Endothelial cell of umbilical vein (primary cell): ENCODE measurements around the gene HSF2BP. TPM values are rescaled to one million over a fixed set of nuclear protein-coding genes. Genes with fewer than 3 reads are reported as not detected.

ENCODE experiments used
- BruUV-seq: library from RNA; stranded (reverse); fragments of 400-500 nt; replicated peaks from 2 replicates; lab custom pipeline; 2021; lab: Mats Ljungman, UMichigan
- CTCF ChIA-PET: fragments of 300-600, 350-600 bp; sonication (Branson Sonifier 250); formaldehyde crosslinking; loops from one replicate; lab custom pipeline; 2021; ENCODE audit warnings: antibody characterized with exemption, inconsistent platforms; lab: Charles Lee
- POLR2A ChIA-PET: fragments of 300-600, 350-600 bp; sonication (Branson Sonifier 250); formaldehyde crosslinking; loops from one replicate; lab custom pipeline; 2021; ENCODE audit warnings: antibody characterized with exemption, inconsistent platforms; lab: Charles Lee
- DNase-seq: peaks from one replicate; pipeline ENCODE4 v3.0.0-alpha.2; 2011; ENCODE audit warnings: low read depth, low spot score
- FAIRE-seq: peaks from 2 replicates; lab custom pipeline; 2011; peaks lifted over from hg19 to GRCh38; lab: Jason Lieb, UNC
- H2AFZ ChIP-seq: 2 replicates; pipeline ENCODE4 v1.6.0; 2012; ENCODE audit warnings: low read depth, low read length, control low read depth, inconsistent platforms
- H3K27ac ChIP-seq: 2 replicates; pipeline ENCODE4 v1.5.1; 2011; ENCODE audit warnings: low read depth, mild to moderate bottlenecking, control low read depth, low read length, moderate library complexity; ENCODE audit not compliant: insufficient read depth
- H3K27me3 ChIP-seq, 2 experiments: 2 replicates each; pipeline versions ENCODE4 v1.6.0 to v1.6.1; 2011; ENCODE audit warnings: low read length in 2 of 2, mixed read lengths in 1 of 2; ENCODE audit not compliant: control insufficient read depth in 2 of 2, insufficient read depth in 2 of 2
- H3K36me3 ChIP-seq, 2 experiments: 2 replicates in 1 of 2; 3 replicates in 1 of 2; pipeline ENCODE4 v1.5.1; 2011; ENCODE audit warnings: low read length in 2 of 2, mild to moderate bottlenecking in 1 of 2, moderate library complexity in 1 of 2; ENCODE audit not compliant: control insufficient read depth in 2 of 2, insufficient read depth in 2 of 2; ENCODE audit errors: extremely low read depth in 1 of 2
- H3K4me1 ChIP-seq: 3 replicates; pipeline ENCODE4 v1.5.1; 2011; ENCODE audit warnings: mild to moderate bottlenecking, low read length; ENCODE audit not compliant: control insufficient read depth, insufficient read depth; ENCODE audit errors: extremely low read depth
- H3K4me2 ChIP-seq: 2 replicates; pipeline ENCODE4 v1.6.1; 2011; ENCODE audit warnings: low read length, control low read depth, mixed read lengths; ENCODE audit not compliant: insufficient read depth
- H3K4me3 ChIP-seq, 3 experiments: fragments of 200-600 bp in 1 of 3; sonication (generic), shearing (Covaris generic) in 1 of 3; replicated peaks in 1 of 3; 2 replicates each; pipeline ENCODE4 v1.5.1; 2011 to 2016; ENCODE audit warnings: control low read depth in 3 of 3, low read length in 3 of 3, mild to moderate bottlenecking in 2 of 3, inconsistent platforms in 1 of 3, low read depth in 1 of 3, moderate library complexity in 1 of 3; ENCODE audit not compliant: insufficient read depth in 1 of 3
- H3K79me2 ChIP-seq: 2 replicates; pipeline ENCODE4 v1.6.0; 2012; ENCODE audit warnings: low read length, inconsistent platforms; ENCODE audit not compliant: control insufficient read depth, insufficient read depth
- H3K9ac ChIP-seq: replicated peaks from 2 replicates; pipeline ENCODE3; 2011; ENCODE audit warnings: low read length, control low read depth; ENCODE audit not compliant: insufficient read depth; ENCODE audit errors: extremely low read depth
- H3K9me1 ChIP-seq: replicated peaks from 3 replicates; pipeline ENCODE4 v1.6.0; 2011; ENCODE audit warnings: mild to moderate bottlenecking, low read length; ENCODE audit not compliant: control insufficient read depth, insufficient read depth; ENCODE audit errors: extremely low read depth
- H3K9me3 ChIP-seq: replicated peaks from 2 replicates; pipeline ENCODE4 v1.5.1; 2012; ENCODE audit warnings: low read length, inconsistent platforms; ENCODE audit not compliant: control insufficient read depth, insufficient read depth
- H4K20me1 ChIP-seq: replicated peaks from 2 replicates; pipeline ENCODE3; 2011; ENCODE audit warnings: mild to moderate bottlenecking, low read length; ENCODE audit not compliant: control insufficient read depth, insufficient read depth; ENCODE audit errors: extremely low read depth
- EZH2 ChIP-seq: IDR thresholded peaks from 2 replicates; pipeline ENCODE4 v1.6.1; 2012; ENCODE audit warnings: borderline replicate concordance, low read depth, mild to moderate bottlenecking, moderate library complexity, low read length, inconsistent platforms; ENCODE audit not compliant: severe bottlenecking
- FOS ChIP-seq: IDR thresholded peaks from 2 replicates; pipeline ENCODE4 v1.6.1; 2011; ENCODE audit warnings: mild to moderate bottlenecking, low read length, moderate library complexity, borderline replicate concordance; ENCODE audit not compliant: insufficient read depth
- GATA2 ChIP-seq: IDR thresholded peaks from 2 replicates; pipeline ENCODE4 v1.7.0; 2011; ENCODE audit warnings: low read depth, mild to moderate bottlenecking, moderate library complexity, mixed read lengths, low read length; ENCODE audit not compliant: insufficient read length, insufficient read depth
- JUN ChIP-seq: IDR thresholded peaks from 2 replicates; pipeline ENCODE4 v1.6.1; 2011; ENCODE audit warnings: borderline replicate concordance, low read depth; ENCODE audit not compliant: insufficient read length, insufficient read depth
- MAX ChIP-seq: IDR thresholded peaks from 2 replicates; pipeline ENCODE4 v1.6.1; 2011; ENCODE audit not compliant: insufficient read depth, insufficient read length
- MYC ChIP-seq: IDR thresholded peaks from one replicate; pipeline ENCODE4 v1.6.1; 2011; ENCODE audit warnings: mild to moderate bottlenecking, low read depth, low read length
- POLR2A ChIP-seq: IDR thresholded peaks from 2 replicates; pipeline ENCODE4 v1.6.1; 2012; ENCODE audit warnings: low read depth, mild to moderate bottlenecking, control low read depth, low read length
- POLR2AphosphoS5 ChIP-seq: IDR thresholded peaks from 2 replicates; pipeline ENCODE4 v1.6.1; 2012; ENCODE audit warnings: low read depth, mild to moderate bottlenecking, control low read depth, low read length, moderate library complexity; ENCODE audit not compliant: insufficient read depth
- dilution Hi-C: fragments of 300-500 bp; cut with MboI; formaldehyde crosslinking; loops from one replicate; pipeline ENCODE4 v1.15.0; 2019; ENCODE audit warnings: low sequenced_read_pairs; ENCODE audit not compliant: extremely low pct_ligation_motif_present
- intact Hi-C: fragments of 100-400 bp; cut with micrococcal nuclease; formaldehyde crosslinking; loops from one replicate; pipeline ENCODE4 v1.10.0; 2022
- polyA plus RNA-seq, 4 experiments: library from polyadenylated mRNA; depleted of rRNA in 3 of 4; stranded (reverse) in 3 of 4; unstranded in 1 of 4; fragments of >200 nt; gene quantifications; 2 replicates each; pipeline versions ENCODE4 v1.2.1 to v1.2.3, GENCODE V29; 2011 to 2012; ENCODE audit warnings: missing spikeins in 1 of 4
- total RNA-seq: library from RNA; stranded (reverse); gene quantifications from 2 replicates; pipeline ENCODE4 v1.2.3, GENCODE V29; 2021
- TF ChIP-seq, protein P1 (sequence below), 2 donors: IDR thresholded peaks; 1 replicate in 1 of 2; 2 replicates in 1 of 2; pipeline ENCODE4 v1.5.1; 2011; ENCODE audit warnings: low read length in 2 of 2, mild to moderate bottlenecking in 2 of 2, moderate library complexity in 2 of 2, control low read depth in 1 of 2, inconsistent platforms in 1 of 2, low read depth in 1 of 2; ENCODE audit not compliant: insufficient read depth in 1 of 2; ENCODE audit errors: extremely low read depth in 1 of 2

The HSF2BP gene
- total and polyA plus RNA-seq, 2 donors (not counting 3 experiments of a cell fraction or from before 2014, with no cell fraction given) = 0.41 to 0.55 TPM

DNA sequence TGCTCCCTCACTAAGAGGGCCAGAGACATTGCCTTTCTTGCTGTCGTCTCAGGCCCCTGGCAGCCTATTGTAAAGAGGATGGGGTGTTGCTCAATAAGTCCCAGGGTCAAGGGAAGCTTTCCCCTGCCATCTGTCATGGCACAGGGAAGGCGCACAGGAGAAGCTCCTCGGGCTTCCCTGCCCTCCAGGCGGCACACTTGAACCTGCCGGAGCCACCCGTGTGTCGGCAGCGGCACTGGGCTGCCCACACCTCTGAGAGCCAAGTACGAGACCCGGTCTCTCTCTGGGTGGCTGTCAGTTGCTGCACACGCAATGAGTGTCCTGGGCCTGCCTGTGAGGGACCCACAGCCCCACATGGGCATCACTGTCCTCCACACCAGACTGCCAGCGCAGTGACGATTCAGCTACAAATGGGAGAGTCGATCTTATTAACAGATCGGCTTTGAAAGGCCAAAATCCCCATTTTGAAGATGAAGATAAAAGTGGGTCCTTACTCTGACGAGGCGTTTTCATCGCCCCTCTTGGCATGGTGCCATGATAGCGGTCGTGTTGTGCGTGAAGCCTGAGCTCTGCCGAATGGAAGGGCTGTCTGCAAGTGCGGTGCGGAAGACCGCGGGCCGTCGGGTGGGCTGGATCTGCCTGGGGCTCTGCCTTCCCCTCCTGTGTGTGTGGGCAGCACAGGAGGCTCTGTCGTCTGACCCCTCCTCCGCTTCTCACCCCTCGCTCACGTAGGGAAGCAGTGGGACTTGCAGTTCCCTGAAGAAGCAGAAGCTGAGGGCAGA lies 30.5 kb upstream of the HSF2BP start:
- Histone ChIP-seq H3K36me3 (peaks cover 27 to 61% of the 10 kb centered on the region in 2 experiments), H3K79me2 (no peaks in the 10 kb centered on the region), H3K27me3 (no peaks in the 10 kb centered on the region), H3K9ac (no peak overlapping the region), H3K4me2 (no peak overlapping the region), H2AFZ (no peak overlapping the region), H3K4me1 (no peaks in the 10 kb centered on the region), H4K20me1 (no peaks in the 10 kb centered on the region), H3K4me3 (no peak overlapping the region), H3K9me3 (no peaks in the 10 kb centered on the region), H3K9me1 (no peaks in the 10 kb centered on the region), H3K27ac (no peak overlapping the region)
- intact Hi-C loops (no loop called here), dilution Hi-C loops (no loop called here)
- ChIA-PET POLR2A (no interaction called here), CTCF (no interaction called here)
- no peak for TF ChIP-seq POLR2AphosphoS5
- FAIRE-seq (no peak), DNase-seq (no peak)
- BruUV-seq = no TSS peak

- Histone ChIP-seq H3K27me3 (no peaks in the 10 kb centered on the region), H3K4me3 (no peak overlapping the region), H3K4me1 (peaks cover 4% of the 10 kb centered on the region), H3K27ac (no peak overlapping the region), H3K4me2 (no peak overlapping the region), H3K9me1 (no peaks in the 10 kb centered on the region), H3K9me3 (no peaks in the 10 kb centered on the region), H3K79me2 (no peaks in the 10 kb centered on the region), H3K36me3 (peaks cover 26 to 61% of the 10 kb centered on the region in 2 experiments), H2AFZ (no peak overlapping the region), H4K20me1 (no peaks in the 10 kb centered on the region), H3K9ac (no peak overlapping the region)
- no peak for FAIRE-seq
- POLR2A ChIA-PET = no interaction called here
- dilution Hi-C loops (no loop called here), intact Hi-C loops (no loop called here)
- TF ChIP-seq FOS = no peak
- no peak for TF ChIP-seq MAX
- TF ChIP-seq EZH2 = no peak
- no peak for TF ChIP-seq MYC
- no peak for TF ChIP-seq JUN
- TF ChIP-seq, protein P1, sequence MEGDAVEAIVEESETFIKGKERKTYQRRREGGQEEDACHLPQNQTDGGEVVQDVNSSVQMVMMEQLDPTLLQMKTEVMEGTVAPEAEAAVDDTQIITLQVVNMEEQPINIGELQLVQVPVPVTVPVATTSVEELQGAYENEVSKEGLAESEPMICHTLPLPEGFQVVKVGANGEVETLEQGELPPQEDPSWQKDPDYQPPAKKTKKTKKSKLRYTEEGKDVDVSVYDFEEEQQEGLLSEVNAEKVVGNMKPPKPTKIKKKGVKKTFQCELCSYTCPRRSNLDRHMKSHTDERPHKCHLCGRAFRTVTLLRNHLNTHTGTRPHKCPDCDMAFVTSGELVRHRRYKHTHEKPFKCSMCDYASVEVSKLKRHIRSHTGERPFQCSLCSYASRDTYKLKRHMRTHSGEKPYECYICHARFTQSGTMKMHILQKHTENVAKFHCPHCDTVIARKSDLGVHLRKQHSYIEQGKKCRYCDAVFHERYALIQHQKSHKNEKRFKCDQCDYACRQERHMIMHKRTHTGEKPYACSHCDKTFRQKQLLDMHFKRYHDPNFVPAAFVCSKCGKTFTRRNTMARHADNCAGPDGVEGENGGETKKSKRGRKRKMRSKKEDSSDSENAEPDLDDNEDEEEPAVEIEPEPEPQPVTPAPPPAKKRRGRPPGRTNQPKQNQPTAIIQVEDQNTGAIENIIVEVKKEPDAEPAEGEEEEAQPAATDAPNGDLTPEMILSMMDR (IDR thresholded peaks at IDR 0.05; ENCODE audit: extremely low read depth in 1 of 2, insufficient read depth in 1 of 2, low read depth in 1 of 2, low read length in 2 of 2) = no peak
- TF ChIP-seq POLR2AphosphoS5 = no peak
- no peak for TF ChIP-seq GATA2
- TF ChIP-seq POLR2A = no peak
- no peak for DNase-seq
- BruUV-seq = no TSS peak
- CTCF ChIA-PET = no interaction called here
Measured at GRCh38 chr21:43688906-43689305, 29.6 kb upstream of the HSF2BP start.
